Right lobe of liver (tissue), 6 donors: ENCODE data around the gene DBR1. TPM values are rescaled to one million over a fixed set of nuclear protein-coding genes. Genes with fewer than 3 reads are reported as not detected.
A peak's percentile ranks its signal among the peaks of the same experiment; 100 is the strongest.

Experiments used
- ATAC-seq, 4 donors: fragments of 200-7000 bp; cut with Tn5 transposase; one replicate each; pipeline ENCODE4 v1.9.1; 2020; ENCODE audit warnings: mild to moderate bottlenecking in 4 of 4, moderate library complexity in 4 of 4
- DNase-seq, 3 donors: peaks; one replicate each; pipeline ENCODE4 v3.0.0-alpha.2; 2020
- H3K27ac ChIP-seq, 3 donors: fragments of 200-600 bp; one replicate each; pipeline ENCODE4 v1.8.0; 2022
- H3K27me3 ChIP-seq, 2 donors: fragments of 200-600 bp; one replicate each; pipeline ENCODE4 v1.8.0; 2022
- H3K36me3 ChIP-seq, 4 donors: fragments of 200-600 bp; sonication (generic) in 1 of 4; one replicate each; pipeline versions ENCODE4 v1.5.1 to v1.8.0; 2017 to 2022; ENCODE audit warnings: control low read depth in 1 of 4
- H3K4me1 ChIP-seq, 4 donors: fragments of 200-600 bp; sonication (generic) in 1 of 4; one replicate each; pipeline versions ENCODE4 v1.5.1 to v1.8.0; 2017 to 2022; ENCODE audit warnings: control low read depth in 1 of 4
- H3K4me3 ChIP-seq, 3 donors: fragments of 200-600 bp; one replicate each; pipeline ENCODE4 v1.8.0; 2022
- H3K9me3 ChIP-seq, 4 donors: fragments of 200-600 bp; sonication (generic) in 1 of 4; one replicate each; pipeline versions ENCODE4 v1.5.1 to v1.8.0; 2017 to 2022; ENCODE audit warnings: control low read depth in 1 of 4
- POLR2A ChIP-seq: fragments of 450-650 bp; IDR thresholded peaks from one replicate; pipeline ENCODE4 v1.6.1; 2017; ENCODE audit warnings: antibody characterized with exemption, mild to moderate bottlenecking
- WGBS: methylation state at CpG from one replicate; pipeline ENCODE4 v1.1.6; 2018; ENCODE audit warnings: low coverage, low lambda C conversion rate; ENCODE audit not compliant: insufficient coverage; ENCODE audit errors: missing lambda C conversion rate; 5-methylcytosine and 5-hydroxymethylcytosine counted together
- intact Hi-C, 2 donors: fragments of 100-400 bp; cut with DNase I; formaldehyde crosslinking; loops; one replicate each; pipeline versions ENCODE4 v1.11.2 to v1.14.1; 2022
- total RNA-seq, 6 experiments: library from RNA; depleted of rRNA in 2 of 6; stranded (reverse); fragments of >200 nt in 2 of 6; fragmentation: NEBNext Ultra II Directional in 3 of 6; extraction: Animal tissue kit (Norgen Biotek cat#: 25700) in 3 of 6; gene quantifications; one replicate each; pipeline versions ENCODE4 v1.1.0 to v1.2.4, GENCODE V29; 2016 to 2023
- TF ChIP-seq, protein P1 (sequence below), 4 donors: fragments of 200-600 bp in 3 of 4; fragments of 450-650 bp in 1 of 4; IDR thresholded peaks; one replicate each; pipeline versions ENCODE4 v1.5.1 to v1.8.0; 2016 to 2022; ENCODE audit warnings: antibody characterized with exemption in 4 of 4, mild to moderate bottlenecking in 2 of 4
- donor health status: DM: no; HTN: yes; CAD: no.
- donor health status: DM: no; HTN: no; CAD: no.
- donor health status: DM: no; HTN: no; CAD: no.
- donor health status: DM: no; HTN: yes; CAD: no.
- donor health status: DM: no; HTN: yes; CAD: no.

DBR1 gene
- total RNA-seq, 6 experiments from 2014 or later = 3.2 to 6.1 (median 4.6) TPM

GRCh38 chr3:138200424-138200823 lies 25.7 kb upstream of the DBR1 start:
- Histone ChIP-seq H3K27ac (no peak overlapping the region), H3K9me3 (no peaks in the 10 kb centered on the region), H3K4me1 (no peaks in the 10 kb centered on the region), H3K27me3 (no peaks in the 10 kb centered on the region), H3K36me3 (no peaks in the 10 kb centered on the region), H3K4me3 (no peak overlapping the region)
- WGBS = 73% methylated on average over 1 of the region's 1 CpG
- DNase-seq (no peak), ATAC-seq (no peak)
- TF ChIP-seq, protein P1, sequence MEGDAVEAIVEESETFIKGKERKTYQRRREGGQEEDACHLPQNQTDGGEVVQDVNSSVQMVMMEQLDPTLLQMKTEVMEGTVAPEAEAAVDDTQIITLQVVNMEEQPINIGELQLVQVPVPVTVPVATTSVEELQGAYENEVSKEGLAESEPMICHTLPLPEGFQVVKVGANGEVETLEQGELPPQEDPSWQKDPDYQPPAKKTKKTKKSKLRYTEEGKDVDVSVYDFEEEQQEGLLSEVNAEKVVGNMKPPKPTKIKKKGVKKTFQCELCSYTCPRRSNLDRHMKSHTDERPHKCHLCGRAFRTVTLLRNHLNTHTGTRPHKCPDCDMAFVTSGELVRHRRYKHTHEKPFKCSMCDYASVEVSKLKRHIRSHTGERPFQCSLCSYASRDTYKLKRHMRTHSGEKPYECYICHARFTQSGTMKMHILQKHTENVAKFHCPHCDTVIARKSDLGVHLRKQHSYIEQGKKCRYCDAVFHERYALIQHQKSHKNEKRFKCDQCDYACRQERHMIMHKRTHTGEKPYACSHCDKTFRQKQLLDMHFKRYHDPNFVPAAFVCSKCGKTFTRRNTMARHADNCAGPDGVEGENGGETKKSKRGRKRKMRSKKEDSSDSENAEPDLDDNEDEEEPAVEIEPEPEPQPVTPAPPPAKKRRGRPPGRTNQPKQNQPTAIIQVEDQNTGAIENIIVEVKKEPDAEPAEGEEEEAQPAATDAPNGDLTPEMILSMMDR (IDR thresholded peaks at IDR 0.05) = no peak
- no peak for TF ChIP-seq POLR2A
- intact Hi-C loops = no loop called here

GRCh38 chr3:138199851-138200250 lies 25.1 kb upstream of the DBR1 start:
- Histone ChIP-seq H3K4me3 (no peak overlapping the region), H3K36me3 (no peaks in the 10 kb centered on the region), H3K9me3 (no peaks in the 10 kb centered on the region), H3K4me1 (no peaks in the 10 kb centered on the region), H3K27me3 (no peaks in the 10 kb centered on the region), H3K27ac (no peak overlapping the region)
- no peak for DNase-seq
- ATAC-seq = no peak
- intact Hi-C loops = no loop called here
- TF ChIP-seq, protein P1 (IDR thresholded peaks at IDR 0.05) = no peak
- no peak for TF ChIP-seq POLR2A
- 79% methylated on average over 2 of the region's 2 CpGs for WGBS

DNA sequence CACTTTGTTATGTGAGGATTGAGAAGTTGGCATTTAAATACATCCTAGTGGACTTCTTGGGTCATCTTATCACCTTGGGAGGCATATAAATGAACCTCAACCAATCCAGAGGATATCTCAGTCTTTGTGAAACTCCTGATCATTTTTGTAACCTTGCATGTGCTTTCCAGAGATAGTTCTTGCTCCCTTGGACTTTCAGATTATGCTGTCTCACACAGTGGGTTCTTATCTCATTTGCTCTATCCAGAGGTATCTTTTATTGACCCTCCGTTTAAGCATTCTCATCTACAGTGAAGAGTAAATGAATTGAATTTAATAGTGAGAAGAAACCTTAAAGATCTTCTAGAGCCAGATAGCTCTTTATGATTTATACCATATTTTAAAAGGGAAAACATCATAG lies 22.8 kb upstream of the DBR1 start:
- no peak overlapping the region for H3K4me3 ChIP-seq
- TF ChIP-seq POLR2A = no peak
- TF ChIP-seq, protein P1 (IDR thresholded peaks at IDR 0.05) = no peak
- intact Hi-C loops = no loop called here
- H3K27ac ChIP-seq = no peak overlapping the region
- H3K27me3 ChIP-seq = no peaks in the 10 kb centered on the region
- ATAC-seq = no peak
- H3K36me3 ChIP-seq = no peaks in the 10 kb centered on the region
- 59% methylated on average over 1 of the region's 1 CpG for WGBS
- H3K9me3 ChIP-seq = no peaks in the 10 kb centered on the region
- DNase-seq = no peak
- no peaks in the 10 kb centered on the region for H3K4me1 ChIP-seq

- no peaks in the 10 kb centered on the region for H3K9me3 ChIP-seq
- no peak overlapping the region for H3K27ac ChIP-seq
- no peaks in the 10 kb centered on the region for H3K4me1 ChIP-seq
- WGBS = 84% methylated on average over 4 of the region's 5 CpGs
- H3K36me3 ChIP-seq = no peaks in the 10 kb centered on the region
- TF ChIP-seq, protein P1 (IDR thresholded peaks at IDR 0.05) = no peak
- no peak for TF ChIP-seq POLR2A
- H3K27me3 ChIP-seq = no peaks in the 10 kb centered on the region
- ATAC-seq = peak; percentile 35 to 57 (median 56)
- DNase-seq = no peak
- no peak overlapping the region for H3K4me3 ChIP-seq
- intact Hi-C loops = no loop called here
Measured at GRCh38 chr3:138197058-138197457, 22.3 kb upstream of the DBR1 start.

GRCh38 chr3:138196023-138196422 lies 21.3 kb upstream of the DBR1 start:
- H3K27ac ChIP-seq = no peak overlapping the region
- intact Hi-C loops = no loop called here
- H3K9me3 ChIP-seq = no peaks in the 10 kb centered on the region
- 92% methylated on average over 2 of the region's 2 CpGs for WGBS
- ATAC-seq (no peak), DNase-seq (no peak)
- H3K4me1 ChIP-seq = no peaks in the 10 kb centered on the region
- H3K27me3 ChIP-seq = no peaks in the 10 kb centered on the region
- H3K4me3 ChIP-seq = no peak overlapping the region
- H3K36me3 ChIP-seq = no peaks in the 10 kb centered on the region
- no peak for TF ChIP-seq POLR2A
- TF ChIP-seq, protein P1 (IDR thresholded peaks at IDR 0.05) = no peak
